Ovary (tissue), 3 donors: ENCODE data around the gene DCHS2.

Experiments used
- CTCF ChIP-seq, 3 donors: fragments of 450-650 bp in 2 of 3; fragments of 200-600 bp in 1 of 3; IDR thresholded peaks; one replicate each; pipeline versions ENCODE4 v1.5.1 to v1.8.0; 2016 to 2022; ENCODE audit warnings: antibody characterized with exemption in 3 of 3, mild to moderate bottlenecking in 1 of 3
- EP300 ChIP-seq: sonication (generic); formaldehyde crosslinking; IDR thresholded peaks from one replicate; pipeline ENCODE4 v1.6.1; 2017; ENCODE audit warnings: antibody characterized with exemption
- POLR2A ChIP-seq: fragments of 450-650 bp; IDR thresholded peaks from one replicate; pipeline ENCODE4 v1.6.1; 2017; ENCODE audit warnings: antibody characterized with exemption, mild to moderate bottlenecking, moderate library complexity
- donor health status: DM: no; HTN: no; CAD: no.

GRCh38 chr4:154344686-154345085 is 146.9 kb downstream of the DCHS2 start:
- no peak for TF ChIP-seq CTCF (IDR thresholded peaks at IDR 0.05)
- TF ChIP-seq POLR2A, result no peak
- TF ChIP-seq EP300, result no peak
